HEK293 (cell line): ENCODE measurements around the gene TMC5.

Experiments
- CTCF ChIA-PET: fragments of 350-600 bp; formaldehyde crosslinking; extraction: SDS; loops from one replicate; lab custom pipeline; 2021; ENCODE audit warnings: antibody characterized with exemption; lab: Yijun Ruan, JAX
- POLR2A ChIA-PET: fragments of 300-600 bp; formaldehyde crosslinking; extraction: SDS; loops from one replicate; lab custom pipeline; 2020; ENCODE audit warnings: antibody characterized with exemption, inconsistent platforms; lab: Yijun Ruan, JAX
- H3K27ac ChIP-seq: fragments of 200-500 bp; sonication (Bioruptor generic); 2 replicates; pipeline ENCODE4 v1.5.1; 2014; ENCODE audit warnings: low read depth, low read length, control low read depth, inconsistent platforms; ENCODE audit errors: extremely low read depth
- H3K36me3 ChIP-seq, 2 experiments: fragments of 200-500 bp in 1 of 2; sonication (Bioruptor generic) in 1 of 2; 1 replicate in 1 of 2; 2 replicates in 1 of 2; pipeline ENCODE4 v1.5.1; 2014 to 2017; ENCODE audit warnings: inconsistent platforms in 2 of 2, low read length in 2 of 2; ENCODE audit not compliant: control insufficient read depth in 2 of 2, insufficient read depth in 1 of 2
- H3K4me1 ChIP-seq: fragments of 200-500 bp; sonication (Bioruptor generic); 2 replicates; pipeline ENCODE4 v1.5.1; 2014; ENCODE audit warnings: mild to moderate bottlenecking, low read length, inconsistent platforms; ENCODE audit not compliant: control insufficient read depth, insufficient read depth
- H3K4me3 ChIP-seq: 2 replicates; pipeline ENCODE4 v1.5.1; 2011; ENCODE audit warnings: low read depth, mild to moderate bottlenecking, control low read depth, low read length, moderate library complexity
- H3K9me3 ChIP-seq: fragments of 200-500 bp; sonication (Bioruptor generic); 2 replicates; pipeline ENCODE4 v1.5.1; 2014; ENCODE audit warnings: low read depth, low read length, inconsistent platforms; ENCODE audit not compliant: control insufficient read depth, insufficient read depth
- ELK4 ChIP-seq: IDR thresholded peaks from 2 replicates; pipeline ENCODE4 v1.6.1; 2011; ENCODE audit warnings: mild to moderate bottlenecking, low read depth, low read length, borderline replicate concordance
- HOXA7 ChIP-seq: sonication (generic); formaldehyde crosslinking; IDR thresholded peaks from 2 replicates; pipeline ENCODE4 v1.8.1; 2022; ENCODE audit warnings: missing genetic modification reagents, borderline replicate concordance
- KLF7 ChIP-seq: fragments of 450-650 bp; formaldehyde crosslinking; IDR thresholded peaks from 2 replicates; pipeline ENCODE4 v1.5.1; 2016; ENCODE audit warnings: missing biosample characterization, missing genetic modification characterization, borderline replicate concordance
- PRDM1 ChIP-seq: fragments of 450-650 bp; formaldehyde crosslinking; IDR thresholded peaks from 2 replicates; pipeline ENCODE4; 2016; ENCODE audit warnings: missing biosample characterization, missing genetic modification characterization
- ZBTB17 ChIP-seq: fragments of 450-650 bp; formaldehyde crosslinking; IDR thresholded peaks from 2 replicates; pipeline ENCODE4 v1.5.1; 2016; ENCODE audit warnings: missing biosample characterization, missing genetic modification characterization
- ZNF112 ChIP-seq: fragments of 450-650 bp; formaldehyde crosslinking; IDR thresholded peaks from 2 replicates; pipeline ENCODE4 v1.5.0; 2017; ENCODE audit warnings: missing biosample characterization, missing genetic modification characterization
- ZNF140 ChIP-seq: fragments of 450-650 bp; formaldehyde crosslinking; IDR thresholded peaks from 2 replicates; pipeline ENCODE4 v1.5.1; 2016; ENCODE audit warnings: missing biosample characterization, missing genetic modification characterization
- ZNF146 ChIP-seq: fragments of 450-650 bp; formaldehyde crosslinking; IDR thresholded peaks from 2 replicates; pipeline ENCODE4 v1.5.1; 2016; ENCODE audit warnings: missing biosample characterization, missing genetic modification characterization
- ZNF157 ChIP-seq: fragments of 450-650 bp; formaldehyde crosslinking; IDR thresholded peaks from 2 replicates; pipeline ENCODE4 v1.5.1; 2016; ENCODE audit warnings: missing biosample characterization, missing genetic modification characterization
- ZNF16 ChIP-seq: fragments of 450-650 bp; formaldehyde crosslinking; IDR thresholded peaks from 2 replicates; pipeline ENCODE4 v1.5.1; 2016; ENCODE audit warnings: low read depth, missing biosample characterization, missing genetic modification characterization
- ZNF221 ChIP-seq: fragments of 450-650 bp; formaldehyde crosslinking; IDR thresholded peaks from 2 replicates; pipeline ENCODE4 v1.5.1; 2017; ENCODE audit warnings: missing biosample characterization, missing genetic modification characterization, borderline replicate concordance
- ZNF23 ChIP-seq: fragments of 450-650 bp; formaldehyde crosslinking; IDR thresholded peaks from 2 replicates; pipeline ENCODE4 v1.5.1; 2016; ENCODE audit warnings: missing biosample characterization, missing genetic modification characterization, borderline replicate concordance
- ZNF26 ChIP-seq: fragments of 450-650 bp; formaldehyde crosslinking; IDR thresholded peaks from 2 replicates; pipeline ENCODE4 v1.5.1; 2016; ENCODE audit warnings: missing biosample characterization, missing genetic modification characterization
- ZNF266 ChIP-seq: fragments of 450-650 bp; formaldehyde crosslinking; IDR thresholded peaks from 2 replicates; pipeline ENCODE4 v1.5.1; 2016; ENCODE audit warnings: missing biosample characterization, missing genetic modification characterization, low read depth
- ZNF311 ChIP-seq: fragments of 450-650 bp; formaldehyde crosslinking; IDR thresholded peaks from 2 replicates; pipeline ENCODE4 v1.5.1; 2017; ENCODE audit warnings: missing biosample characterization, missing genetic modification characterization, borderline replicate concordance
- ZNF341 ChIP-seq: fragments of 450-650 bp; formaldehyde crosslinking; IDR thresholded peaks from 2 replicates; pipeline ENCODE4; 2016; ENCODE audit warnings: low read depth, missing biosample characterization, missing genetic modification characterization
- ZNF391 ChIP-seq: fragments of 450-650 bp; formaldehyde crosslinking; IDR thresholded peaks from 2 replicates; pipeline ENCODE4 v1.5.1; 2016; ENCODE audit warnings: low read depth, missing biosample characterization, missing genetic modification characterization, borderline replicate concordance
- ZNF488 ChIP-seq: fragments of 450-650 bp; formaldehyde crosslinking; IDR thresholded peaks from 2 replicates; pipeline ENCODE4 v1.5.1; 2016; ENCODE audit warnings: missing biosample characterization, missing genetic modification characterization
- ZNF521 ChIP-seq: fragments of 450-650 bp; formaldehyde crosslinking; IDR thresholded peaks from 2 replicates; pipeline ENCODE4 v1.5.1; 2017; ENCODE audit warnings: missing biosample characterization, mild to moderate bottlenecking, missing genetic modification characterization
- ZNF624 ChIP-seq: fragments of 450-650 bp; formaldehyde crosslinking; IDR thresholded peaks from 2 replicates; pipeline ENCODE4 v1.5.1; 2017; ENCODE audit warnings: missing biosample characterization, missing genetic modification characterization
- ZNF704 ChIP-seq: fragments of 450-650 bp; formaldehyde crosslinking; IDR thresholded peaks from 2 replicates; pipeline ENCODE4 v1.5.1; 2016; ENCODE audit warnings: missing biosample characterization, missing genetic modification characterization

Gene TMC5

GRCh38 chr16:19532601-19533000, 114.9 kb downstream of the TMC5 start (continued):
- TF ChIP-seq ZNF488: no peak
- no peak for TF ChIP-seq ELK4
- no peak for TF ChIP-seq ZNF16 (tag by site-specific recombination)
- TF ChIP-seq KLF7 (tag by site-specific recombination): no peak
- TF ChIP-seq ZNF26 (tag by site-specific recombination): no peak
- TF ChIP-seq ZNF140: no peak
- no peak for TF ChIP-seq ZNF146 (tag by site-specific recombination)

GRCh38 chr16:19540241-19540970, 122.7 kb downstream of the TMC5 start:
- Histone ChIP-seq H3K27ac (no peak overlapping the region), H3K36me3 (peaks cover 33 to 84% of the 10 kb centered on the region in 2 experiments), H3K4me3 (no peak overlapping the region), H3K9me3 (no peaks in the 10 kb centered on the region), H3K4me1 (no peaks in the 10 kb centered on the region)
- ChIA-PET POLR2A (no interaction called here), CTCF (interaction anchor here (1.0 to 2.4 kb wide), 2 partner anchors 14 to 843 kb away, joined by 3 to 17 read pairs; partner anchors contain the start of gene VPS35L)
- no peak for TF ChIP-seq ZNF112 (tag by site-specific recombination)
- no peak for TF ChIP-seq PRDM1 (tag by site-specific recombination)
- no peak for TF ChIP-seq ZNF391 (tag by site-specific recombination)
- no peak for TF ChIP-seq ZBTB17 (tag by site-specific recombination)
- TF ChIP-seq ZNF157: no peak
- no peak for TF ChIP-seq HOXA7 (CRISPR knock-in tag)
- TF ChIP-seq ZNF624: no peak
- TF ChIP-seq ZNF23 (tag by site-specific recombination): no peak
- TF ChIP-seq ZNF221 (tag by site-specific recombination): no peak
- no peak for TF ChIP-seq ZNF266 (tag by site-specific recombination)
- TF ChIP-seq ZNF311: no peak
- no peak for TF ChIP-seq ZNF704 (tag by site-specific recombination)
- TF ChIP-seq ZNF341 (tag by site-specific recombination): no peak
- no peak for TF ChIP-seq ZNF521 (tag by site-specific recombination)
